NB4 (cell line): ENCODE measurements around the gene PRRC2B.

ENCODE experiments used
- DNase-seq: peaks from one replicate; pipeline ENCODE4 v3.0.0; 2010; ENCODE audit warnings: low read depth
- H3K4me3 ChIP-seq: one replicate; pipeline ENCODE4 v1.5.1; 2011; ENCODE audit warnings: mild to moderate bottlenecking, low read depth, low read length, moderate library complexity
- CTCF ChIP-seq: IDR thresholded peaks from one replicate; pipeline ENCODE4 v1.5.1; 2012; ENCODE audit warnings: low read depth, low read length
- MYC ChIP-seq: IDR thresholded peaks from 2 replicates; pipeline ENCODE4 v1.6.1; 2011; ENCODE audit warnings: low read depth, low read length
- POLR2A ChIP-seq: IDR thresholded peaks from 2 replicates; pipeline ENCODE4 v1.6.1; 2011; ENCODE audit warnings: mild to moderate bottlenecking; ENCODE audit not compliant: insufficient read length; ENCODE audit errors: extremely low read depth
- TF ChIP-seq, protein P1 (sequence below): IDR thresholded peaks from 2 replicates; pipeline ENCODE4 v1.6.1; 2011; ENCODE audit warnings: low read depth, low read length

Gene PRRC2B

GRCh38 chr9:131434673-131435072 lies 40.8 kb downstream of the PRRC2B start:
- no peak for DNase-seq
- TF ChIP-seq, protein P1, sequence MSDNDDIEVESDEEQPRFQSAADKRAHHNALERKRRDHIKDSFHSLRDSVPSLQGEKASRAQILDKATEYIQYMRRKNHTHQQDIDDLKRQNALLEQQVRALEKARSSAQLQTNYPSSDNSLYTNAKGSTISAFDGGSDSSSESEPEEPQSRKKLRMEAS, result no peak
- TF ChIP-seq MYC, result no peak
- TF ChIP-seq CTCF, result no peak
- no peak for TF ChIP-seq POLR2A
- no peak overlapping the region for H3K4me3 ChIP-seq

- no peak for DNase-seq
- no peak overlapping the region for H3K4me3 ChIP-seq
- TF ChIP-seq, protein P1, result no peak
- no peak for TF ChIP-seq CTCF
- TF ChIP-seq MYC, result no peak
Measured at GRCh38 chr9:131436376-131436775, 42.5 kb downstream of the PRRC2B start.

GRCh38 chr9:131436865-131437271 lies 43.0 kb downstream of the PRRC2B start:
- DNase-seq, result no peak
- no peak overlapping the region for H3K4me3 ChIP-seq
- TF ChIP-seq MYC (no peak), POLR2A (no peak), CTCF (no peak)
- TF ChIP-seq, protein P1, result no peak

GRCh38 chr9:131438190-131438589 lies 44.3 kb downstream of the PRRC2B start:
- H3K4me3 ChIP-seq, result no peak overlapping the region
- no peak for DNase-seq
- TF ChIP-seq POLR2A (no peak), MYC (no peak), CTCF (no peak)
- TF ChIP-seq, protein P1, result no peak

DNA sequence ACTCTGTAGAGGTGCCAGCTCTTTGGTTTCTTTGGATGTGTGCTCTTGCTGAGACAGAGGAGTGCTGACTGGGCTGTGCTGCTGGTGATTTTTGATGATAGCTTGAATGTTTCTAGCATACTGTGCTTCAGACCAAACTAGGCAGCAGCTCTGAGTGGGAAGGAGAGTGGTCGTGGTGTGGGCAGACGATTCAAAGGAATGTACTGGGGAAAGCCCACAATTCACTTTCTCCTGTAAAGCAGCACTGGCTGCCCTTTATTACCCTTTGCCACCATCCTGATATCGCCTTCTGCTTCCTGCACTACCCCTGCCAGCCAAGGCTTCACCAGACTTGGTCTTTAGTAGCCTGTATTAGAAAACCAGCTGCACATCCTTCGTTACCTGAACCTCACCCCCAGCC lies 45.3 kb downstream of the PRRC2B start:
- no peak for TF ChIP-seq POLR2A
- no peak for TF ChIP-seq MYC
- no peak for TF ChIP-seq CTCF
- TF ChIP-seq, protein P1, result no peak
- DNase-seq, result no peak
- no peak overlapping the region for H3K4me3 ChIP-seq

DNA sequence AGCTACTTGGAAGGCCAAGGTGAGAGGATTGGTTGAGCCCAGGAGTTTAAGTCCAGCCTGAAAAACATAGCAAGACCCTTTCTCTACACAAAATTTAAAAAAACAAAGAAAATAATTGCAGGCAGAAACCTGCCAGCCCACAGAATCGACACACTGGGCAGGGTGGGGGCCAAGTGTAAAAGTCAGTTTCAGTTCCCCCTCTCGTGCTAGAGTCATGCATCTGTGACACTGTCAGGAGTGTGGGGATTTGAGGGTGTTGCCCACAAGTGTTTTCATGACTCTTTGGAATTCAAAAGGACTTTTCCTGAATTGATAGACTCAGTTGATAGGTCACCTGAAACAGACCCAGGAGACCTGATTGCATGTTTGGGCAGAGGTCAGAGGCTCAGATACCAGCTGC lies 47.6 kb downstream of the PRRC2B start:
- H3K4me3 ChIP-seq, result no peak overlapping the region
- DNase-seq, result no peak
- TF ChIP-seq, protein P1, result no peak
- TF ChIP-seq CTCF, result no peak
- no peak for TF ChIP-seq MYC
- TF ChIP-seq POLR2A, result no peak
